ENCODE results near the gene ZNF664. TPM values are rescaled to one million over a fixed set of nuclear protein-coding genes. Genes with fewer than 3 reads are reported as not detected.

The ZNF664 gene
- 32.4 and 37.5 TPM in 2 replicates for total RNA-seq

DNA sequence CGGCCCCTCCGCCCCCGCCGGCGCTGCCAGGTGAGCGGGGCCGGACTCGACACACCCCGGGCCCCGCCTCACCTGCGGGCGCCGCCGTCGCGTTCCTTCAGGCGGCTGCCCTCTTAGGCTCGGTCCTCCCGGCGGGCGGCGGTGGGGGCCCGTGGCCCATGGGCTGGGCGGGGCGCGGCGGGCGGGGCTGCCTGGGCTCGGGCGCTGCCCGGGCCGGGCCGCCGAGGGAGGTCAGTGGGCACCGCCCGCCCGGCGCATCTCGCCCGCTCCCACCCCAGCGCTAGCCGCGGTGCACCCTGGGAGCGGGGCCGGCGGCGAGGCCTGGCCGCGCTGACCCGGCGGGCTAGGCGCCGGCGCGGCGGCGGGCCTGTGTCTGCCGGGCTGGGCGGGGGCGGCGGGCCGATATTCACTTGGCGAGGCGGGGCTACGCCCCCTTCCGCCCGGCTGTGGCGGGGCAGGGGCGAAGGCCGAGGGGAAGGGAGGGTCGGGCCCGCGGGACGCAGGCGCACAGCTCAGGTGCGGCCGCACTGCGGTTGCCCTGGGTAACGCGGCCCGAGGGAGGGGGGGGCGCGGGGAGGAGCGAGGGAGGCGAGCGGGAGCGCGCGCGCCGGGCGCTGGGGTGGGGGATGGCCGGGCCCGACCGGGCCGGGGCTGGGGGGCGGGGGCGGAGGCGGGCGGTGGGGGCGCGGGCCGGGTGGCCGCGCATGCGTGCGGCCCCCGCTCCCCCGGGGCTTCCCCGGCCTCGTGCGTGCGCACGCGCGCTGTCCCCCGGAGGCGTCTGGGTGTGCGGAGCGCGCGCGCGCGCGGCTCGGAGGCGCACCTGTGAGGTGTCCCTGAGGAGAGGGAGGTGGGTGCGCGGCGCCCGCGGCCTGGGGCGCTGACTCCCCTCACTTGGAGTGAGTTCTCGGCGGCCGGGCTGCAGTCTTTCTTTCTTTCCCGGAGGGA, at the start of gene ZNF664, which contains the start of gene CCDC92:
ZNF664 (plus strand) TSS at position 759 of the 945 bp plus-strand sequence. CDS start 38,930 bp downstream, outside the sequence.
CCDC92 (minus strand) TSS at position 375 of the 945 bp plus-strand sequence. CDS start 28,526 bp downstream, outside the sequence.

Other genes with a start within 250 kb of the ZNF664 start
- 0.15 and 0.17 TPM in 2 replicates for gene DNAH10, start 210.9 kb upstream of the ZNF664 start, total RNA-seq
- gene CCDC92, start 384 bp upstream of the ZNF664 start, total RNA-seq, result 13.2 and 17.5 TPM in 2 replicates